DOHH2 (cell line): Measurements from ENCODE around the gene SLC26A2.

ENCODE experiments used
- H3F3A ChIP-seq: fragments of 200-600 bp; sonication (generic), shearing (Covaris generic); 2 replicates; pipeline ENCODE4 v1.6.0; 2016; ENCODE audit warnings: antibody characterized with exemption, mild to moderate bottlenecking; ENCODE audit not compliant: control insufficient read depth, insufficient read depth
- H3K27ac ChIP-seq: fragments of 200-600 bp; sonication (generic); 2 replicates; pipeline ENCODE4 v1.5.1; 2014; ENCODE audit warnings: low read depth, mild to moderate bottlenecking, low read length, moderate library complexity
- H3K27me3 ChIP-seq: fragments of 200-600 bp; sonication (generic); 2 replicates; pipeline ENCODE4 v1.6.1; 2014; ENCODE audit warnings: mild to moderate bottlenecking, low read length, mixed read lengths; ENCODE audit not compliant: control insufficient read depth
- H3K36me3 ChIP-seq: fragments of 200-600 bp; sonication (generic); 2 replicates; pipeline ENCODE4 v1.6.1; 2014; ENCODE audit warnings: mild to moderate bottlenecking, low read length, moderate library complexity, mixed read lengths; ENCODE audit not compliant: control insufficient read depth
- H3K4me1 ChIP-seq: fragments of 200-600 bp; sonication (generic); 2 replicates; pipeline ENCODE4 v1.6.1; 2014; ENCODE audit warnings: mild to moderate bottlenecking, low read length, mixed read lengths; ENCODE audit not compliant: control insufficient read depth
- H3K4me2 ChIP-seq: fragments of 200-600 bp; sonication (generic); 2 replicates; pipeline ENCODE4 v1.6.0; 2014; ENCODE audit warnings: mild to moderate bottlenecking, low read length, moderate library complexity
- H3K4me3 ChIP-seq: fragments of 200-600 bp; sonication (generic); 2 replicates; pipeline ENCODE4 v1.5.1; 2014; ENCODE audit warnings: mild to moderate bottlenecking, low read length, mixed read lengths
- H3K79me2 ChIP-seq: fragments of 200-600 bp; sonication (generic); 2 replicates; pipeline ENCODE4 v1.6.1; 2014; ENCODE audit warnings: mild to moderate bottlenecking, low read length, mixed read lengths; ENCODE audit not compliant: control insufficient read depth
- H3K9me2 ChIP-seq: fragments of 200-600 bp; sonication (generic); replicated peaks from 2 replicates; pipeline ENCODE4 v1.6.1; 2014; ENCODE audit warnings: mild to moderate bottlenecking, low read length, mixed read lengths; ENCODE audit not compliant: control insufficient read depth
- H3K9me3 ChIP-seq: fragments of 200-600 bp; sonication (generic); 2 replicates; pipeline ENCODE4 v1.6.1; 2014; ENCODE audit warnings: antibody characterized with exemption, low read length, mixed read lengths; ENCODE audit not compliant: control insufficient read depth, insufficient read depth
- H4K20me1 ChIP-seq: fragments of 200-600 bp; sonication (generic); 2 replicates; pipeline ENCODE4 v1.6.0; 2014; ENCODE audit warnings: low read depth, mild to moderate bottlenecking, antibody characterized with exemption, low read length, moderate library complexity; ENCODE audit not compliant: control insufficient read depth, insufficient read depth
- EZH2phosphoT487 ChIP-seq: fragments of 200-600 bp; sonication (generic); IDR thresholded peaks from 2 replicates; pipeline ENCODE4 v1.6.1; 2017; ENCODE audit warnings: borderline replicate concordance, mild to moderate bottlenecking, antibody characterized with exemption, low read length, moderate library complexity, mixed read lengths
- TF ChIP-seq, protein P1 (sequence below): fragments of 200-600 bp; sonication (generic); IDR thresholded peaks from one replicate; pipeline ENCODE4 v1.5.1; 2014; ENCODE audit warnings: antibody characterized with exemption, mild to moderate bottlenecking, low read depth, low read length; ENCODE audit not compliant: poor library complexity, severe bottlenecking

Gene SLC26A2

GRCh38 chr5:149981206-149981605 lies 20.6 kb downstream of the SLC26A2 start:
- Histone ChIP-seq H3K27ac (no peak overlapping the region), H3F3A (no peaks in the 10 kb centered on the region), H3K9me2 (no peaks in the 10 kb centered on the region), H3K4me1 (no peaks in the 10 kb centered on the region), H3K9me3 (no peaks in the 10 kb centered on the region), H4K20me1 (no peaks in the 10 kb centered on the region), H3K4me2 (no peak overlapping the region), H3K79me2 (no peaks in the 10 kb centered on the region), H3K36me3 (peaks cover 4% of the 10 kb centered on the region; the same call in 1 of the 2 replicates), H3K27me3 (no peaks in the 10 kb centered on the region), H3K4me3 (no peak overlapping the region)
- no peak for TF ChIP-seq EZH2phosphoT487
- TF ChIP-seq, protein P1, sequence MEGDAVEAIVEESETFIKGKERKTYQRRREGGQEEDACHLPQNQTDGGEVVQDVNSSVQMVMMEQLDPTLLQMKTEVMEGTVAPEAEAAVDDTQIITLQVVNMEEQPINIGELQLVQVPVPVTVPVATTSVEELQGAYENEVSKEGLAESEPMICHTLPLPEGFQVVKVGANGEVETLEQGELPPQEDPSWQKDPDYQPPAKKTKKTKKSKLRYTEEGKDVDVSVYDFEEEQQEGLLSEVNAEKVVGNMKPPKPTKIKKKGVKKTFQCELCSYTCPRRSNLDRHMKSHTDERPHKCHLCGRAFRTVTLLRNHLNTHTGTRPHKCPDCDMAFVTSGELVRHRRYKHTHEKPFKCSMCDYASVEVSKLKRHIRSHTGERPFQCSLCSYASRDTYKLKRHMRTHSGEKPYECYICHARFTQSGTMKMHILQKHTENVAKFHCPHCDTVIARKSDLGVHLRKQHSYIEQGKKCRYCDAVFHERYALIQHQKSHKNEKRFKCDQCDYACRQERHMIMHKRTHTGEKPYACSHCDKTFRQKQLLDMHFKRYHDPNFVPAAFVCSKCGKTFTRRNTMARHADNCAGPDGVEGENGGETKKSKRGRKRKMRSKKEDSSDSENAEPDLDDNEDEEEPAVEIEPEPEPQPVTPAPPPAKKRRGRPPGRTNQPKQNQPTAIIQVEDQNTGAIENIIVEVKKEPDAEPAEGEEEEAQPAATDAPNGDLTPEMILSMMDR = no peak

DNA sequence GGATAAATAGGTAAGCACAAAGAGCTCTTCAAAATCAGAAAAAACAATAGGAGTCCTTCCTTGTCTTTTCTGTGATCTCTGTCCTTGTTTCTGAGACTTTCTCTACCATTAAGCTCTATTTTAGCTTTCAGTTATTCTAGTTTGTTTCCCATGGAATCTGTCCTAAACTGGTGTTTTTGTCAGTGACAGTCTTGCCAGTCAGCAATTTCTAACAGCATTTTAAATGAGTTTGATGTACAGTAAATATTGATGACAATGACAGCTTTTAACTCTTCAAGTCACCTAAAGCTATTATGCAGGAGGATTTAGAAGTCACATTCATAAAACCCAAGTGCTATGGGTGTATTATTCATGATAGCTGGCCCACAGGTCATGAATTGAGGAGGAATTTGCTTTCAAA lies 21.9 kb downstream of the SLC26A2 start:
- Histone ChIP-seq H3K9me3 (no peaks in the 10 kb centered on the region), H3F3A (no peaks in the 10 kb centered on the region), H3K9me2 (no peaks in the 10 kb centered on the region), H3K4me3 (no peak overlapping the region), H3K27me3 (no peaks in the 10 kb centered on the region), H3K36me3 (peaks cover 4% of the 10 kb centered on the region; the same call in 1 of the 2 replicates), H3K4me2 (no peak overlapping the region), H3K27ac (no peak overlapping the region), H4K20me1 (no peaks in the 10 kb centered on the region), H3K79me2 (no peaks in the 10 kb centered on the region), H3K4me1 (no peaks in the 10 kb centered on the region)
- no peak for TF ChIP-seq EZH2phosphoT487
- TF ChIP-seq, protein P1 = no peak

GRCh38 chr5:149988126-149988525 lies 27.6 kb downstream of the SLC26A2 start:
- H3K79me2 ChIP-seq = no peaks in the 10 kb centered on the region
- TF ChIP-seq, protein P1 = no peak
- no peak for TF ChIP-seq EZH2phosphoT487
- no peaks in the 10 kb centered on the region for H3F3A ChIP-seq
- no peaks in the 10 kb centered on the region for H3K27me3 ChIP-seq
- peaks cover 3% of the 10 kb centered on the region; the same call in 1 of the 2 replicates for H4K20me1 ChIP-seq
- H3K4me2 ChIP-seq = no peak overlapping the region
- H3K9me3 ChIP-seq = no peaks in the 10 kb centered on the region
- H3K36me3 ChIP-seq = no peaks in the 10 kb centered on the region
- no peak overlapping the region for H3K4me3 ChIP-seq
- H3K27ac ChIP-seq = no peak overlapping the region
- H3K9me2 ChIP-seq = no peaks in the 10 kb centered on the region
- H3K4me1 ChIP-seq = no peaks in the 10 kb centered on the region
